ENCODE measurements around the gene CDIP1.
"Not testable (repeated sequence)": the region's sequence is repeated elsewhere in the genome, so short reads cannot be mapped to it uniquely, and the experiment has no call there.

The CDIP1 gene

GRCh38 chr16:4538350-4539235, at the start of gene CDIP1:
TSS of gene CDIP1 (minus strand) at chr16:4538773. CDS start at chr16:4514130, 24,643 bp downstream.
- peak; percentile 91 to 98 for DNase-seq

- no peak for DNase-seq
Observed at GRCh38 chr16:4586291-4586690, 47.7 kb upstream of the CDIP1 start.

GRCh38 chr16:4583906-4584305, 45.3 kb upstream of the CDIP1 start:
- no peak for DNase-seq

GRCh38 chr16:4580250-4580649, 41.7 kb upstream of the CDIP1 start:
- DNase-seq = no peak

GRCh38 chr16:4578961-4579530, 40.5 kb upstream of the CDIP1 start:
- no peak for DNase-seq

- DNase-seq = no peak
Observed at GRCh38 chr16:4576008-4576407, 37.4 kb upstream of the CDIP1 start.

- DNase-seq = no peak
Observed at GRCh38 chr16:4574919-4575705, 36.5 kb upstream of the CDIP1 start.

GRCh38 chr16:4573926-4574325, 35.4 kb upstream of the CDIP1 start:
- DNase-seq = not testable (repeated sequence)

- peak in 1 of 2 donors; percentile 18 for DNase-seq
Observed at GRCh38 chr16:4572715-4573114, 34.1 kb upstream of the CDIP1 start.

- DNase-seq = no peak
Observed at GRCh38 chr16:4570688-4571321, 32.2 kb upstream of the CDIP1 start.

- DNase-seq = no peak
Observed at GRCh38 chr16:4570086-4570485, 31.5 kb upstream of the CDIP1 start.

GRCh38 chr16:4566144-4566543, 27.6 kb upstream of the CDIP1 start:
- DNase-seq = no peak

GRCh38 chr16:4564661-4565267, 26.2 kb upstream of the CDIP1 start:
- DNase-seq = no peak

GRCh38 chr16:4561596-4561995, 23.0 kb upstream of the CDIP1 start:
- peak; percentile 33 to 61 for DNase-seq

GRCh38 chr16:4557973-4558372, 19.4 kb upstream of the CDIP1 start:
- no peak for DNase-seq

GRCh38 chr16:4556580-4556979, 18.0 kb upstream of the CDIP1 start:
- DNase-seq = no peak

- DNase-seq = no peak
Observed at GRCh38 chr16:4556112-4556511, 17.5 kb upstream of the CDIP1 start, which contains the start of gene C16orf96. TSS of gene C16orf96 (plus strand) at chr16:4556340. CDS start at chr16:4556490, 150 bp downstream.

- no peak for DNase-seq
Observed at GRCh38 chr16:4552541-4552940, 14.0 kb upstream of the CDIP1 start.

GRCh38 chr16:4550591-4550990, 12.0 kb upstream of the CDIP1 start:
- DNase-seq = no peak

GRCh38 chr16:4548124-4548523, 9.6 kb upstream of the CDIP1 start:
- no peak for DNase-seq

- no peak for DNase-seq
Observed at GRCh38 chr16:4544473-4544872, 5.9 kb upstream of the CDIP1 start.

- DNase-seq = no peak
Observed at GRCh38 chr16:4539716-4540284, 1.2 kb upstream of the CDIP1 start.
